Measurements from ENCODE around the gene ADAMTS17. TPM values are rescaled to one million over a fixed set of nuclear protein-coding genes. Genes with fewer than 3 reads are reported as not detected.

Gene ADAMTS17
- total RNA-seq, 1 donor from 2014 or later: 6.2 TPM

GRCh38 chr15:100254691-100255090, 87.1 kb downstream of the ADAMTS17 start:
- intact Hi-C loops (cut with DNase I): no loop called here
- no peak for ATAC-seq
- H3K36me3 ChIP-seq: no peaks in the 10 kb centered on the region
- no peaks in the 10 kb centered on the region for H3K27me3 ChIP-seq
- H3K27ac ChIP-seq: no peak overlapping the region
- DNase-seq: no peak
- H3K9me3 ChIP-seq: no peaks in the 10 kb centered on the region
- TF ChIP-seq CTCF (IDR thresholded peaks at IDR 0.05): no peak
- H3K4me3 ChIP-seq: no peak overlapping the region
- no peaks in the 10 kb centered on the region for H3K4me1 ChIP-seq

GRCh38 chr15:100254285-100254684, 87.5 kb downstream of the ADAMTS17 start:
- no peak overlapping the region for H3K27ac ChIP-seq
- no peak for ATAC-seq
- TF ChIP-seq CTCF (IDR thresholded peaks at IDR 0.05): no peak
- H3K9me3 ChIP-seq: no peaks in the 10 kb centered on the region
- intact Hi-C loops (cut with DNase I): no loop called here
- no peak overlapping the region for H3K4me3 ChIP-seq
- no peak for DNase-seq
- H3K36me3 ChIP-seq: no peaks in the 10 kb centered on the region
- no peaks in the 10 kb centered on the region for H3K27me3 ChIP-seq
- no peaks in the 10 kb centered on the region for H3K4me1 ChIP-seq

GRCh38 chr15:100253640-100254039, 88.1 kb downstream of the ADAMTS17 start:
- intact Hi-C loops (cut with DNase I): no loop called here
- ATAC-seq: no peak
- Histone ChIP-seq H3K36me3 (no peaks in the 10 kb centered on the region), H3K4me3 (no peak overlapping the region), H3K27me3 (no peaks in the 10 kb centered on the region), H3K9me3 (no peaks in the 10 kb centered on the region), H3K4me1 (no peaks in the 10 kb centered on the region), H3K27ac (no peak overlapping the region)
- no peak for DNase-seq
- TF ChIP-seq CTCF (IDR thresholded peaks at IDR 0.05): no peak

- Histone ChIP-seq H3K4me1 (no peaks in the 10 kb centered on the region), H3K9me3 (no peaks in the 10 kb centered on the region), H3K27me3 (no peaks in the 10 kb centered on the region), H3K4me3 (no peak overlapping the region), H3K27ac (no peak overlapping the region), H3K36me3 (no peaks in the 10 kb centered on the region)
- TF ChIP-seq CTCF (IDR thresholded peaks at IDR 0.05): no peak
- no peak for ATAC-seq
- DNase-seq: no peak
- intact Hi-C loops (cut with DNase I): no loop called here
Observed at GRCh38 chr15:100252779-100253417, 88.9 kb downstream of the ADAMTS17 start.

GRCh38 chr15:100252359-100252758, 89.4 kb downstream of the ADAMTS17 start:
- DNase-seq (no peak), ATAC-seq (no peak)
- Histone ChIP-seq H3K27ac (no peak overlapping the region), H3K27me3 (no peaks in the 10 kb centered on the region), H3K36me3 (no peaks in the 10 kb centered on the region), H3K4me3 (no peak overlapping the region), H3K4me1 (no peaks in the 10 kb centered on the region), H3K9me3 (no peaks in the 10 kb centered on the region)
- intact Hi-C loops (cut with DNase I): no loop called here
- TF ChIP-seq CTCF (IDR thresholded peaks at IDR 0.05): no peak
